Measurements from ENCODE around the gene MYO18B.
"Not testable (repeated sequence)": the region's sequence is repeated elsewhere in the genome, so short reads cannot be mapped to it uniquely, and the experiment has no call there.

Gene MYO18B

GRCh38 chr22:25955323-25955722, 213.3 kb downstream of the MYO18B start:
- no peak for DNase-seq

- DNase-seq = no peak
Observed at GRCh38 chr22:25956801-25957200, 214.8 kb downstream of the MYO18B start.

GRCh38 chr22:25959818-25960774, 218.1 kb downstream of the MYO18B start:
- no peak for DNase-seq

- no peak for DNase-seq
Observed at GRCh38 chr22:25961699-25962098, 219.7 kb downstream of the MYO18B start.

GRCh38 chr22:25962711-25963110, 220.7 kb downstream of the MYO18B start:
- no peak for DNase-seq

- DNase-seq = no peak
Observed at GRCh38 chr22:25964961-25965730, 223.2 kb downstream of the MYO18B start.

- no peak for DNase-seq
Observed at GRCh38 chr22:25966448-25966913, 224.5 kb downstream of the MYO18B start.

- DNase-seq = no peak
Observed at GRCh38 chr22:25969286-25969685, 227.3 kb downstream of the MYO18B start.

GRCh38 chr22:25969901-25970300, 227.9 kb downstream of the MYO18B start:
- DNase-seq = no peak

GRCh38 chr22:25970374-25970911, 228.5 kb downstream of the MYO18B start:
- DNase-seq = no peak

- DNase-seq = no peak
Observed at GRCh38 chr22:25970999-25971811, 229.2 kb downstream of the MYO18B start.

- no peak for DNase-seq
Observed at GRCh38 chr22:25972397-25972796, 230.4 kb downstream of the MYO18B start.

GRCh38 chr22:25976356-25976755, 234.4 kb downstream of the MYO18B start:
- no peak for DNase-seq

- no peak for DNase-seq
Observed at GRCh38 chr22:25979968-25980367, 238.0 kb downstream of the MYO18B start.

- DNase-seq = not testable (repeated sequence)
Observed at GRCh38 chr22:25984911-25985310, 242.9 kb downstream of the MYO18B start.

GRCh38 chr22:25987948-25988347, 246.0 kb downstream of the MYO18B start:
- no peak for DNase-seq

GRCh38 chr22:25990940-25991339, 249.0 kb downstream of the MYO18B start:
- no peak for DNase-seq

GRCh38 chr22:25992331-25992730, 250.3 kb downstream of the MYO18B start:
- DNase-seq = no peak

GRCh38 chr22:25996669-25997068, 254.7 kb downstream of the MYO18B start:
- no peak for DNase-seq

GRCh38 chr22:25997886-25998775, 256.1 kb downstream of the MYO18B start:
- DNase-seq = no peak

- no peak for DNase-seq
Observed at GRCh38 chr22:26002456-26002855, 260.5 kb downstream of the MYO18B start.

- no peak for DNase-seq
Observed at GRCh38 chr22:26004477-26004876, 262.5 kb downstream of the MYO18B start.

All from NK-92 treated with Interleukin-12 subunit alpha and Interleukin-12 subunit beta, amount 100 ng/mL, for 24 hours (cell line).